Panc1 (cell line): ENCODE data around the gene SLC10A7.

ENCODE experiments used
- CTCF ChIP-seq: fragments of 450-650 bp; IDR thresholded peaks from 2 replicates; pipeline ENCODE4 v1.5.1; 2017; ENCODE audit warnings: mild to moderate bottlenecking
- POLR2AphosphoS5 ChIP-seq: IDR thresholded peaks from 2 replicates; pipeline ENCODE4 v1.6.1; 2012; ENCODE audit warnings: mild to moderate bottlenecking, low read depth, low read length, moderate library complexity
- REST ChIP-seq, 2 experiments: IDR thresholded peaks; 2 replicates each; pipeline ENCODE4 v1.6.1; 2011 to 2012; ENCODE audit warnings: low read depth in 2 of 2, control low read depth in 1 of 2, low read length in 1 of 2, mild to moderate bottlenecking in 1 of 2, moderate library complexity in 1 of 2; ENCODE audit not compliant: insufficient read depth in 1 of 2

- TF ChIP-seq CTCF = no peak
- no peak for TF ChIP-seq REST (IDR thresholded peaks at IDR 0.05; ENCODE audit: insufficient read depth in 1 of 2, low read depth in 2 of 2, low read length in 1 of 2)
- TF ChIP-seq POLR2AphosphoS5 = no peak
Measured at GRCh38 chr4:146398896-146399445, 122.8 kb downstream of the SLC10A7 start.
